ENCODE data around the gene RNF213.

RNF213 gene

GRCh38 chr17:80422981-80423380, 162.3 kb downstream of the RNF213 start:
- no peak for DNase-seq

GRCh38 chr17:80423536-80424225, 163.0 kb downstream of the RNF213 start:
- DNase-seq, result no peak

GRCh38 chr17:80424261-80424660, 163.6 kb downstream of the RNF213 start:
- no peak for DNase-seq

GRCh38 chr17:80424878-80425765, 164.5 kb downstream of the RNF213 start:
- DNase-seq, result no peak

- no peak for DNase-seq
These were observed 165.3 kb downstream of the RNF213 start for GRCh38 chr17:80425835-80426426.

- peak in 1 of 2 experiments; percentile 61 for DNase-seq
These were observed 166.1 kb downstream of the RNF213 start for GRCh38 chr17:80426671-80427326.

GRCh38 chr17:80427366-80428282, 167.0 kb downstream of the RNF213 start:
- peak; percentile 45 to 48 for DNase-seq

- no peak for DNase-seq
These were observed 167.7 kb downstream of the RNF213 start for GRCh38 chr17:80428363-80428762.

GRCh38 chr17:80428796-80429195, 168.1 kb downstream of the RNF213 start:
- DNase-seq, result no peak

- no peak for DNase-seq
These were observed 169.0 kb downstream of the RNF213 start for GRCh38 chr17:80429356-80430275.

GRCh38 chr17:80430446-80431245, 170.0 kb downstream of the RNF213 start:
- DNase-seq, result no peak

- no peak for DNase-seq
These were observed 170.9 kb downstream of the RNF213 start for GRCh38 chr17:80431246-80432195.

- no peak for DNase-seq
These were observed 171.8 kb downstream of the RNF213 start for GRCh38 chr17:80432350-80432955.

GRCh38 chr17:80432961-80433550, 172.4 kb downstream of the RNF213 start:
- peak in 1 of 2 experiments; percentile 51 for DNase-seq

GRCh38 chr17:80433916-80434666, 173.4 kb downstream of the RNF213 start:
- DNase-seq, result no peak

- no peak for DNase-seq
These were observed 176.9 kb downstream of the RNF213 start for GRCh38 chr17:80437532-80437931.

GRCh38 chr17:80438806-80439205, 178.2 kb downstream of the RNF213 start:
- no peak for DNase-seq

Data from cerebellar nuclear complex (tissue), 1 donor.